Cardiac septum (tissue), 1 donor: Measurements from ENCODE around the gene KRTDAP. TPM values are rescaled to one million over a fixed set of nuclear protein-coding genes. Genes with fewer than 3 reads are reported as not detected.

Experiments used
- total RNA-seq: library from RNA; stranded (reverse); fragmentation: NEBNext Ultra II Directional; extraction: Animal tissue kit (Norgen Biotek cat#: 25700); gene quantifications from one replicate; pipeline ENCODE4 v1.2.1, GENCODE V29; 2021
- donor health status: DM: no; HTN: no; CAD: no.

Gene KRTDAP
- total RNA-seq, 1 donor from 2014 or later, result not detected

Other genes with a start within 250 kb of the KRTDAP start
- gene LSR, start 241.5 kb downstream of the KRTDAP start, total RNA-seq, result 3.4 TPM
- 174 TPM for gene USF2, start 221.5 kb downstream of the KRTDAP start, total RNA-seq
- gene HAMP, start 207.9 kb downstream of the KRTDAP start, total RNA-seq, result not detected
- not detected for gene MAG, start 198.3 kb downstream of the KRTDAP start, total RNA-seq
- 0.70 TPM for gene CD22, start 161.3 kb downstream of the KRTDAP start, total RNA-seq
- gene FFAR1, start 142.6 kb downstream of the KRTDAP start, total RNA-seq, result not detected
- not detected for gene FFAR3, start 132.0 kb downstream of the KRTDAP start, total RNA-seq
- not detected for gene GPR42, start 119.4 kb downstream of the KRTDAP start, total RNA-seq
- gene FFAR2, start 42.2 kb downstream of the KRTDAP start, total RNA-seq, result 0.97 TPM
- 4.2 TPM for gene DMKN, start 23.2 kb upstream of the KRTDAP start, total RNA-seq
- gene SBSN, start 37.8 kb upstream of the KRTDAP start, total RNA-seq, result not detected
- gene GAPDHS, start 43.0 kb upstream of the KRTDAP start, total RNA-seq, result not detected
- 64.4 TPM for gene TMEM147, start 55.2 kb upstream of the KRTDAP start, total RNA-seq
- gene ATP4A, start 73.2 kb upstream of the KRTDAP start, total RNA-seq, result not detected
- not detected for gene PMIS2, start 95.7 kb upstream of the KRTDAP start, total RNA-seq
- 5.9 TPM for gene HAUS5, start 122.3 kb upstream of the KRTDAP start, total RNA-seq
- 56.2 TPM for gene RBM42, start 138.6 kb upstream of the KRTDAP start, total RNA-seq
- 0.78 TPM for gene ETV2, start 151.3 kb upstream of the KRTDAP start, total RNA-seq
- gene COX6B1, start 157.9 kb upstream of the KRTDAP start, total RNA-seq, result 1,054 TPM
- gene UPK1A, start 176.1 kb upstream of the KRTDAP start, total RNA-seq, result not detected
- 0.13 TPM for gene ZBTB32, start 214.1 kb upstream of the KRTDAP start, total RNA-seq
- 19.9 TPM for gene KMT2B, start 227.5 kb upstream of the KRTDAP start, total RNA-seq